ENCODE data around the gene RGS12.

GRCh38 chr4:3312362-3312761 lies 19.5 kb downstream of the RGS12 start:
- TF ChIP-seq, protein P1, sequence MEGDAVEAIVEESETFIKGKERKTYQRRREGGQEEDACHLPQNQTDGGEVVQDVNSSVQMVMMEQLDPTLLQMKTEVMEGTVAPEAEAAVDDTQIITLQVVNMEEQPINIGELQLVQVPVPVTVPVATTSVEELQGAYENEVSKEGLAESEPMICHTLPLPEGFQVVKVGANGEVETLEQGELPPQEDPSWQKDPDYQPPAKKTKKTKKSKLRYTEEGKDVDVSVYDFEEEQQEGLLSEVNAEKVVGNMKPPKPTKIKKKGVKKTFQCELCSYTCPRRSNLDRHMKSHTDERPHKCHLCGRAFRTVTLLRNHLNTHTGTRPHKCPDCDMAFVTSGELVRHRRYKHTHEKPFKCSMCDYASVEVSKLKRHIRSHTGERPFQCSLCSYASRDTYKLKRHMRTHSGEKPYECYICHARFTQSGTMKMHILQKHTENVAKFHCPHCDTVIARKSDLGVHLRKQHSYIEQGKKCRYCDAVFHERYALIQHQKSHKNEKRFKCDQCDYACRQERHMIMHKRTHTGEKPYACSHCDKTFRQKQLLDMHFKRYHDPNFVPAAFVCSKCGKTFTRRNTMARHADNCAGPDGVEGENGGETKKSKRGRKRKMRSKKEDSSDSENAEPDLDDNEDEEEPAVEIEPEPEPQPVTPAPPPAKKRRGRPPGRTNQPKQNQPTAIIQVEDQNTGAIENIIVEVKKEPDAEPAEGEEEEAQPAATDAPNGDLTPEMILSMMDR (IDR thresholded peaks at IDR 0.05): no peak
- TF ChIP-seq EP300 (IDR thresholded peaks at IDR 0.05): no peak

All from sigmoid colon (tissue), 4 donors.